ENCODE results near the gene DNAJB12.

- TF ChIP-seq CTCF (IDR thresholded peaks at IDR 0.05; ENCODE audit: low read depth, low read length), result no peak
- no peak for TF ChIP-seq EZH2phosphoT487 (IDR thresholded peaks at IDR 0.05; ENCODE audit: low read depth)
Measured at GRCh38 chr10:72285972-72286521, 68.7 kb downstream of the DNAJB12 start.

Measured in OCI-LY3 (cell line).